Ishikawa (cell line): ENCODE results near the gene PPM1F.

Experiments used
- CEBPB ChIP-seq: IDR thresholded peaks from 2 replicates; pipeline ENCODE4 v1.6.1; 2012
- CREB1 ChIP-seq: IDR thresholded peaks from 2 replicates; pipeline ENCODE4 v1.6.1; 2012; ENCODE audit warnings: low read depth
- EGR1 ChIP-seq: IDR thresholded peaks from 2 replicates; pipeline ENCODE4 v1.6.1; 2012
- EP300 ChIP-seq: IDR thresholded peaks from 2 replicates; pipeline ENCODE4 v1.6.1; 2012; ENCODE audit warnings: borderline replicate concordance
- FOXM1 ChIP-seq: IDR thresholded peaks from 2 replicates; pipeline ENCODE4 v1.6.1; 2012; ENCODE audit warnings: low read depth, borderline replicate concordance
- MAX ChIP-seq: IDR thresholded peaks from 2 replicates; pipeline ENCODE4 v1.6.1; 2012
- NFIC ChIP-seq: IDR thresholded peaks from 2 replicates; pipeline ENCODE4 v1.6.1; 2012
- RAD21 ChIP-seq: IDR thresholded peaks from 2 replicates; pipeline ENCODE4 v1.6.1; 2012; ENCODE audit warnings: low read depth
- TAF1 ChIP-seq: IDR thresholded peaks from 2 replicates; pipeline ENCODE4 v1.6.1; 2012; ENCODE audit warnings: low read depth, mild to moderate bottlenecking
- TCF12 ChIP-seq: IDR thresholded peaks from 2 replicates; pipeline ENCODE4 v1.6.1; 2012; ENCODE audit warnings: low read depth
- TEAD4 ChIP-seq: IDR thresholded peaks from 2 replicates; pipeline ENCODE4 v1.6.1; 2012
- YY1 ChIP-seq: IDR thresholded peaks from 2 replicates; pipeline ENCODE4 v1.6.1; 2012; ENCODE audit warnings: low read depth
- ZBTB7A ChIP-seq: IDR thresholded peaks from 2 replicates; pipeline ENCODE4 v1.6.1; 2012; ENCODE audit warnings: low read depth
- TF ChIP-seq, protein P1 (sequence below): IDR thresholded peaks from 2 replicates; pipeline ENCODE4 v1.6.1; 2012
- TF ChIP-seq, protein P2 (sequence below): IDR thresholded peaks from 2 replicates; pipeline ENCODE4 v1.6.1; 2012; ENCODE audit warnings: low read depth, mild to moderate bottlenecking

Gene PPM1F

DNA sequence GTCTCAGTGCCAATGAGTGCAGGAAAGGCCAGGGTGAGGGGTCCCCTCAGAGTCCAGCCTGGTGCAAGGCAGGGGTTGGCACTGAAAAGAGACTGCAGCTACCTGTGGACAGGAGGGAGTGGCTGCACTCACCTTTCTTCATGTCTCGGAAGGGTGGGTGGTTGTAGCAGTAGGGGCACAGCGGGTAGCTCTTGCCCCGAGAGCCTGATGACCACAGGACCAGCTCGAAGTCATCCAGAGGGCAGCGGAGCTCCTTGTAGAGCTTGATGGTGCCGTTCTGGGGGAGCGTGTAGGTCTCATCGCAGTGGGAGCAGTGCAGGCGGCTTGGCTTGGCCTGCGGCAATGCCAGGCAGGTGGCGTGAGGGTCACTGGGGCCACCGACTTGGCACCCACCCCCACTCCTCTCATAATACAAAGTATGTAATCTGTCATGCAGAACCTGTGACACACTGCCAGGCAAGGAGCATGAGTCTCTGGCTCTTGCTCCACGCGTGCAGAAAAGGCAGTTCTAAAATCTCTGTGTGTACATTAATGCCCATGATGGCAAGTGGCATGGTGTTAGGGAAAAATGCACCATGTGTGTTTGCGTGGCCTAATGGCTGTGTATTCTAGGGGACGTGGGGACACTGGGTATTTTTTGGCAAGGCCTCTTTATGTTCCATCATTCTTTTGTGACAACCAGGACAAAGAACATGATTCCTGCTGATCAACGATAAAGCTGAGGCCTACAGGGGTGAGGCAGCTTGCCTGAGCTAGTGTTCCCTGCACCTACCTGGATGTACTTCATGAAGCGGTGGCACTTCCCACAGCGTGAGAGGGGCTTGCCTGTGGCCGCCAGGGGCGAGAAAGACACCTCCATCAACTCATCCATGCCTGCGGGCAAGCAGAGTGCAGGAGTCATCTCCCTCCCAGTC lies 6.0 kb upstream of the PPM1F start:
- no peak for TF ChIP-seq EGR1
- TF ChIP-seq CREB1 = no peak

DNA sequence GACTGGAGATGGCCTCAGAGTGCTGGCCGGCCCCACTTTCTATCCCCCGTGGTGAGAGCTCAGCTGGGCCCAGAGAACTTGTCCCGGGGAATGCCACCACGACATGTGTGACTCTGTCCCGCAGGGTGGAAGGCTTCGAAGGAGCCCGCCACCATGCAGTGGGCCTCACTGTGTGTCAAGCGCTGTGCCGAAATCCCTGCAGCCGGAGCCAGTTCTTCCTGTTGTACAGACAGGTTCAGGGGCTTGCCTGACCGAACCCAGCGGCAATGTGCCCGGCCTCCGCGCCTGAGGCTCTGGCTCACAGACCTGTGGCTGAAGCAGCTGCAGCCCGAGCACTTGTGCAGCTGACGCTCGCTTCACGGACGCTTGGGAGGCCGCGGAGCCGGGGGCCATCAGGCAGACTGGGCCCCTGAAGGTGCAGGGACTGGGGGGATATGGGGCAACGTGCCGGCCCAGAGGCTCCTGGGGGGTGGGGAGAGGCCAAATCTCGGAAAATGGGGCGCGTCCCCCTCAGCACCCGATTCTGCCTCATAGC lies 650 bp downstream of the PPM1F start:
- TF ChIP-seq FOXM1 = no peak
- no peak for TF ChIP-seq TCF12

- TF ChIP-seq NFIC (no peak), EP300 (no peak), TEAD4 (no peak), ZBTB7A (no peak), EGR1 (no peak), TAF1 (no peak), CEBPB (no peak), YY1 (no peak), FOXM1 (no peak), CREB1 (no peak)
- TF ChIP-seq, protein P1, sequence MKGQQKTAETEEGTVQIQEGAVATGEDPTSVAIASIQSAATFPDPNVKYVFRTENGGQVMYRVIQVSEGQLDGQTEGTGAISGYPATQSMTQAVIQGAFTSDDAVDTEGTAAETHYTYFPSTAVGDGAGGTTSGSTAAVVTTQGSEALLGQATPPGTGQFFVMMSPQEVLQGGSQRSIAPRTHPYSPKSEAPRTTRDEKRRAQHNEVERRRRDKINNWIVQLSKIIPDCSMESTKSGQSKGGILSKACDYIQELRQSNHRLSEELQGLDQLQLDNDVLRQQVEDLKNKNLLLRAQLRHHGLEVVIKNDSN = no peak
- TF ChIP-seq, protein P2, sequence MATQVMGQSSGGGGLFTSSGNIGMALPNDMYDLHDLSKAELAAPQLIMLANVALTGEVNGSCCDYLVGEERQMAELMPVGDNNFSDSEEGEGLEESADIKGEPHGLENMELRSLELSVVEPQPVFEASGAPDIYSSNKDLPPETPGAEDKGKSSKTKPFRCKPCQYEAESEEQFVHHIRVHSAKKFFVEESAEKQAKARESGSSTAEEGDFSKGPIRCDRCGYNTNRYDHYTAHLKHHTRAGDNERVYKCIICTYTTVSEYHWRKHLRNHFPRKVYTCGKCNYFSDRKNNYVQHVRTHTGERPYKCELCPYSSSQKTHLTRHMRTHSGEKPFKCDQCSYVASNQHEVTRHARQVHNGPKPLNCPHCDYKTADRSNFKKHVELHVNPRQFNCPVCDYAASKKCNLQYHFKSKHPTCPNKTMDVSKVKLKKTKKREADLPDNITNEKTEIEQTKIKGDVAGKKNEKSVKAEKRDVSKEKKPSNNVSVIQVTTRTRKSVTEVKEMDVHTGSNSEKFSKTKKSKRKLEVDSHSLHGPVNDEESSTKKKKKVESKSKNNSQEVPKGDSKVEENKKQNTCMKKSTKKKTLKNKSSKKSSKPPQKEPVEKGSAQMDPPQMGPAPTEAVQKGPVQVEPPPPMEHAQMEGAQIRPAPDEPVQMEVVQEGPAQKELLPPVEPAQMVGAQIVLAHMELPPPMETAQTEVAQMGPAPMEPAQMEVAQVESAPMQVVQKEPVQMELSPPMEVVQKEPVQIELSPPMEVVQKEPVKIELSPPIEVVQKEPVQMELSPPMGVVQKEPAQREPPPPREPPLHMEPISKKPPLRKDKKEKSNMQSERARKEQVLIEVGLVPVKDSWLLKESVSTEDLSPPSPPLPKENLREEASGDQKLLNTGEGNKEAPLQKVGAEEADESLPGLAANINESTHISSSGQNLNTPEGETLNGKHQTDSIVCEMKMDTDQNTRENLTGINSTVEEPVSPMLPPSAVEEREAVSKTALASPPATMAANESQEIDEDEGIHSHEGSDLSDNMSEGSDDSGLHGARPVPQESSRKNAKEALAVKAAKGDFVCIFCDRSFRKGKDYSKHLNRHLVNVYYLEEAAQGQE = no peak
These were observed 1.6 kb downstream of the PPM1F start for GRCh38 chr22:21951062-21951461.

DNA sequence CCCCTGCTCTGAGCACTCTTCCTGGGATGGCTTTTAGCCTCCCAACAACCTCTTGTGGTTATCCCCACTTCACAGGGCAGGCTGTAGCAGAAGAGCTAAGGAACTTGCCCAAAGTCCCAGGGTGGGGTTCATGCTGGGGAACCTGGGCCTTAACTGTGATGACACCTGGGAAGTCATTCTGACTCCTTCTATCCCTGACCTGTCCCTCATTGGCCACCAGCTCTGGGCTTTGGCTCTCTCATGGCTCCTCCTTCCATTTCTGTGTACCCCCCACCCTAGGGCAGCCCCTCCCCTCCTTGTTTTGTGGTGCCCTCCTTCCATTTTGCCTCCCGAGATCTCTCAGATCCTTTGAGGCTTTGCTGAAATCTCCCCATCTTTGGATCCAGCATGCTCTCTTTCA lies 2.7 kb downstream of the PPM1F start:
- TF ChIP-seq TCF12 (no peak), RAD21 (no peak), ZBTB7A (no peak), TEAD4 (no peak), TAF1 (no peak), NFIC (no peak), FOXM1 (no peak), CREB1 (no peak), YY1 (no peak), MAX (no peak)
- TF ChIP-seq, protein P2 = no peak

- TF ChIP-seq, protein P2 = no peak
- no peak for TF ChIP-seq FOXM1
- no peak for TF ChIP-seq CREB1
- TF ChIP-seq NFIC = no peak
- TF ChIP-seq EGR1 = no peak
- TF ChIP-seq TEAD4 = no peak
- no peak for TF ChIP-seq ZBTB7A
- TF ChIP-seq YY1 = no peak
- no peak for TF ChIP-seq CEBPB
- TF ChIP-seq, protein P1 = no peak
- TF ChIP-seq EP300 = no peak
- no peak for TF ChIP-seq RAD21
- TF ChIP-seq MAX = no peak
- no peak for TF ChIP-seq TAF1
- no peak for TF ChIP-seq TCF12
These were observed 3.1 kb downstream of the PPM1F start for GRCh38 chr22:21949569-21949918.
